GM12878 (cell line): ENCODE data around the gene LHB. TPM values are rescaled to one million over a fixed set of nuclear protein-coding genes. Genes with fewer than 3 reads are reported as not detected.

Experiments used
- ATAC-seq: fragments of 200-7000 bp; cut with Tn5 transposase; 3 replicates; pipeline ENCODE4 v1.9.1; 2020; ENCODE audit warnings: mild to moderate bottlenecking, moderate library complexity
- BruUV-seq: library from RNA; stranded (reverse); fragments of 400-500 nt; replicated peaks from 2 replicates; lab custom pipeline; 2021; lab: Mats Ljungman, UMichigan
- CTCF ChIA-PET: fragments of 300-600 bp; sonication (Branson Sonifier 250); formaldehyde crosslinking; extraction: SDS; loops from one replicate; lab custom pipeline; 2021; ENCODE audit warnings: inconsistent platforms; lab: Yijun Ruan, JAX
- POLR2A ChIA-PET: fragments of 350-600 bp; formaldehyde crosslinking; extraction: SDS; loops from one replicate; lab custom pipeline; 2021; ENCODE audit warnings: inconsistent platforms; lab: Charles Lee
- RAD21 ChIA-PET: fragments of 300-600 bp; sonication (Branson Sonifier 250); formaldehyde crosslinking; loops from one replicate; lab custom pipeline; 2023; ENCODE audit warnings: antibody characterized with exemption; ENCODE audit not compliant: unreplicated experiment; lab: Charles Lee
- SMC1A ChIA-PET: fragments of 300-600 bp; sonication (Branson Sonifier 250); formaldehyde crosslinking; loops from one replicate; lab custom pipeline; 2023; ENCODE audit not compliant: unreplicated experiment, uncharacterized antibody; lab: Charles Lee
- DNase-seq: peaks from one replicate; pipeline ENCODE4 v3.0.0-alpha.2; 2011; ENCODE audit warnings: low read depth, low spot score
- FAIRE-seq: peaks from 3 replicates; lab custom pipeline; 2011; peaks lifted over from hg19 to GRCh38; lab: Jason Lieb, UNC
- H2AFZ ChIP-seq: 2 replicates; pipeline ENCODE4 v1.6.0; 2011; ENCODE audit warnings: low read depth, low read length, control low read depth; ENCODE audit not compliant: control insufficient read depth
- H3K27ac ChIP-seq: 2 replicates; pipeline ENCODE4 v1.5.1; 2011; ENCODE audit warnings: control low read depth; ENCODE audit not compliant: control insufficient read depth, insufficient read depth
- H3K27me3 ChIP-seq, 2 experiments: replicated peaks in 1 of 2; 2 replicates each; pipeline versions ENCODE4 v1.6.0 to v1.6.1; 2011; ENCODE audit warnings: low read length in 1 of 2; ENCODE audit not compliant: control insufficient read depth in 2 of 2, insufficient read depth in 2 of 2
- H3K36me3 ChIP-seq, 2 experiments: 2 replicates each; pipeline ENCODE4 v1.5.1; 2011; ENCODE audit warnings: low read length in 1 of 2; ENCODE audit not compliant: control insufficient read depth in 2 of 2, insufficient read depth in 2 of 2
- H3K4me1 ChIP-seq: 2 replicates; pipeline ENCODE4 v1.6.1; 2011; ENCODE audit warnings: mild to moderate bottlenecking, low read length, moderate library complexity, mixed read lengths; ENCODE audit not compliant: control insufficient read depth, insufficient read depth
- H3K4me2 ChIP-seq: 2 replicates; pipeline ENCODE4 v1.6.0; 2011; ENCODE audit warnings: control low read depth; ENCODE audit not compliant: control insufficient read depth, insufficient read depth
- H3K4me3 ChIP-seq: fragments of 200-600 bp; sonication (generic); 2 replicates; pipeline ENCODE4 v1.5.1; 2016
- H3K79me2 ChIP-seq: 2 replicates; pipeline ENCODE4 v1.6.0; 2011; ENCODE audit warnings: low read length; ENCODE audit not compliant: control insufficient read depth, insufficient read depth
- H3K9ac ChIP-seq: 2 replicates; pipeline ENCODE4 v1.8.0; 2011; ENCODE audit warnings: low read length, control low read depth, mixed read lengths; ENCODE audit not compliant: control insufficient read depth, insufficient read depth
- H3K9me3 ChIP-seq: replicated peaks from 3 replicates; pipeline ENCODE4 v1.5.1; 2011; ENCODE audit warnings: mild to moderate bottlenecking, low read length; ENCODE audit not compliant: control insufficient read depth, insufficient read depth
- H4K20me1 ChIP-seq: 2 replicates; pipeline ENCODE4 v1.6.0; 2011; ENCODE audit not compliant: control insufficient read depth, insufficient read depth
- BACH1 ChIP-seq: fragments of 450-650 bp; IDR thresholded peaks from 2 replicates; pipeline ENCODE4 v1.6.1; 2017; ENCODE audit warnings: mild to moderate bottlenecking, borderline replicate concordance
- CBX3 ChIP-seq: fragments of 200-600 bp; sonication (generic); IDR thresholded peaks from 2 replicates; pipeline ENCODE4 v1.6.1; 2016; ENCODE audit warnings: low read depth, borderline replicate concordance
- CBX5 ChIP-seq: sonication (generic); IDR thresholded peaks from 2 replicates; pipeline ENCODE4 v1.6.1; 2016; ENCODE audit warnings: low read depth, moderate library complexity, mild to moderate bottlenecking, inconsistent platforms
- GATAD2B ChIP-seq: fragments of 450-650 bp; conservative IDR thresholded peaks from 2 replicates; pipeline ENCODE4 v1.6.1; 2017; ENCODE audit warnings: low read depth, mild to moderate bottlenecking, moderate library complexity
- HDAC2 ChIP-seq: fragments of 200-600 bp; sonication (generic); IDR thresholded peaks from 2 replicates; pipeline ENCODE4 v1.6.1; 2017
- IKZF1 ChIP-seq: fragments of 450-650 bp; conservative IDR thresholded peaks from 2 replicates; pipeline ENCODE4 v1.6.1; 2017; ENCODE audit warnings: antibody characterized with exemption, mild to moderate bottlenecking
- MXI1 ChIP-seq: fragments of 150-350 bp; IDR thresholded peaks from 2 replicates; pipeline ENCODE4 v1.6.1; 2011; ENCODE audit warnings: low read depth, mild to moderate bottlenecking, inconsistent platforms, low read length, improper control_type of control experiment
- SPI1 ChIP-seq: IDR thresholded peaks from 2 replicates; pipeline ENCODE4 v1.6.1; 2011; ENCODE audit warnings: low read depth, mild to moderate bottlenecking, low read length, moderate library complexity, borderline replicate concordance; ENCODE audit not compliant: insufficient read depth
- SRF ChIP-seq, 2 experiments: IDR thresholded peaks; 2 replicates each; pipeline ENCODE4 v1.6.1; 2011; ENCODE audit warnings: low read depth in 2 of 2, low read length in 2 of 2, mild to moderate bottlenecking in 1 of 2, moderate library complexity in 1 of 2
- YBX1 ChIP-seq: fragments of 450-650 bp; IDR thresholded peaks from 2 replicates; pipeline ENCODE4 v1.6.1; 2016; ENCODE audit warnings: antibody characterized with exemption
- ZNF384 ChIP-seq: IDR thresholded peaks from 2 replicates; pipeline ENCODE4 v1.6.1; 2012; ENCODE audit warnings: low read depth, mild to moderate bottlenecking, low read length, improper control_type of control experiment, borderline replicate concordance
- WGBS: methylation state at CpG from one replicate; pipeline ENCODE4 v1.1.6; 2016; ENCODE audit warnings: low lambda C conversion rate; ENCODE audit not compliant: insufficient replicate concordance, insufficient coverage; ENCODE audit errors: missing lambda C conversion rate; 5-methylcytosine and 5-hydroxymethylcytosine counted together
- in situ Hi-C: fragments of 300-500 bp; cut with MboI; formaldehyde crosslinking; loops from 9 replicates; pipeline ENCODE4 v1.14.3; 2018; ENCODE audit warnings: mixed read lengths
- intact Hi-C: fragments of 100-400 bp; cut with micrococcal nuclease; formaldehyde crosslinking; loops from one replicate; pipeline ENCODE4 v1.14.2; 2022; ENCODE audit not compliant: unreplicated experiment
- polyA plus RNA-seq, 11 experiments: library from polyadenylated mRNA; depleted of rRNA in 4 of 11; unstranded in 6 of 11; stranded (reverse) in 5 of 11; fragments of >200 nt; fragmentation: Nextera tagmentation in 4 of 11; fragmentation: Illumina TruSeq in 1 of 11; extraction: Ambion mirVana in 4 of 11; extraction: Trizol in 1 of 11; gene quantifications; 1 replicate in 1 of 11; 2 replicates in 10 of 11; pipeline versions ENCODE4 v1.2.1 to v1.2.3, GENCODE V29; 2011 to 2016; ENCODE audit warnings: inconsistent platforms in 2 of 11, missing spikeins in 2 of 11, low read depth in 1 of 11
- total RNA-seq, 4 experiments: library from RNA; depleted of rRNA in 3 of 4; stranded (reverse); fragments of >200 nt in 3 of 4; fragmentation: Illumina TruSeq in 1 of 4; extraction: Trizol in 1 of 4; gene quantifications; 2 replicates each; pipeline versions ENCODE4 v1.2.1 to v1.2.3, GENCODE V29; 2013 to 2021
- TF ChIP-seq, protein P1 (sequence below): fragments of 450-650 bp; IDR thresholded peaks from 2 replicates; pipeline ENCODE4 v1.6.1; 2016; ENCODE audit warnings: mild to moderate bottlenecking, moderate library complexity, borderline replicate concordance
- TF ChIP-seq, protein P2 (sequence below): fragments of 450-650 bp; IDR thresholded peaks from 2 replicates; pipeline ENCODE4 v1.6.1; 2017; ENCODE audit warnings: mild to moderate bottlenecking, moderate library complexity
- TF ChIP-seq, protein P3 (sequence below): fragments of 450-650 bp; formaldehyde crosslinking; IDR thresholded peaks from 2 replicates; pipeline ENCODE4 v1.5.0; 2022; ENCODE audit warnings: mild to moderate bottlenecking, missing genetic modification characterization

The LHB gene
- total and polyA plus RNA-seq, 10 of the 15 experiments (the other 5 are each of a cell fraction or from before 2014, with no cell fraction given) = 0.20 to 0.72 (median 0.46) TPM; not detected in 5

DNA sequence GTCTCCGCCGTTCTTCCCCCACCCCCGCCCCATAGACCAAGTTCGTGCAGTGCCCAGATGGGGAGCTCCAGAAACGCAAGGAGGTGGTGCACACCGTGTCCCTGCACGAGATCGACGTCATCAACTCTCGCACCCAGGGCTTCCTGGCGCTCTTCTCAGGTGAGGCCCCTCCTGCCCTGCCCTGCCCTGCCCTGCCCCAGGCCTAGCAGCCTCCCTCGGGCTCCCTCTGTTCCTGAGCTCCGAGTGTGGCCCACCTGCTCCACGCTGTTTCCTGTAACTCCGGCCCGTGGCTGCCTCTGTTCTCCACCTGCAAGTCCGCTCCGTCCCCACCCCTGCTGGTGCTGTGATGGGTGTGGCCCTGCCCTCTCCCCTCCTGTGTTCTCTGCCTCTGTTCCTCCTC is 6.4 kb downstream of the LHB start:
- no peak for FAIRE-seq
- no peaks in the 10 kb centered on the region for H3K79me2 ChIP-seq
- ChIA-PET SMC1A (no interaction called here), RAD21 (no interaction called here), POLR2A (no interaction called here), CTCF (no interaction called here)
- no peak overlapping the region for H3K4me3 ChIP-seq
- H4K20me1 ChIP-seq = no peaks in the 10 kb centered on the region
- H3K9me3 ChIP-seq = no peaks in the 10 kb centered on the region
- 87% methylated on average over 18 of the region's 18 CpGs for WGBS
- H2AFZ ChIP-seq = no peak overlapping the region
- H3K36me3 ChIP-seq = peaks cover 14 to 25% of the 10 kb centered on the region in 2 experiments
- no peak overlapping the region for H3K4me2 ChIP-seq
- intact Hi-C loops = no loop called here
- in situ Hi-C loops = no loop called here
- no peaks in the 10 kb centered on the region for H3K4me1 ChIP-seq
- DNase-seq = no peak
- no TSS peak for BruUV-seq
- H3K27ac ChIP-seq = no peak overlapping the region
- ATAC-seq = no peak
- no peak overlapping the region for H3K9ac ChIP-seq
- H3K27me3 ChIP-seq = no peaks in the 10 kb centered on the region
- TF ChIP-seq CBX3 (no peak), BACH1 (no peak), IKZF1 (no peak), SRF (IDR thresholded peaks at IDR 0.05; ENCODE audit: low read depth in 2 of 2, low read length in 2 of 2) (no peak), SPI1 (no peak), MXI1 (no peak), YBX1 (no peak), HDAC2 (no peak), ZNF384 (no peak), CBX5 (no peak), GATAD2B (no peak)
- TF ChIP-seq, protein P1, sequence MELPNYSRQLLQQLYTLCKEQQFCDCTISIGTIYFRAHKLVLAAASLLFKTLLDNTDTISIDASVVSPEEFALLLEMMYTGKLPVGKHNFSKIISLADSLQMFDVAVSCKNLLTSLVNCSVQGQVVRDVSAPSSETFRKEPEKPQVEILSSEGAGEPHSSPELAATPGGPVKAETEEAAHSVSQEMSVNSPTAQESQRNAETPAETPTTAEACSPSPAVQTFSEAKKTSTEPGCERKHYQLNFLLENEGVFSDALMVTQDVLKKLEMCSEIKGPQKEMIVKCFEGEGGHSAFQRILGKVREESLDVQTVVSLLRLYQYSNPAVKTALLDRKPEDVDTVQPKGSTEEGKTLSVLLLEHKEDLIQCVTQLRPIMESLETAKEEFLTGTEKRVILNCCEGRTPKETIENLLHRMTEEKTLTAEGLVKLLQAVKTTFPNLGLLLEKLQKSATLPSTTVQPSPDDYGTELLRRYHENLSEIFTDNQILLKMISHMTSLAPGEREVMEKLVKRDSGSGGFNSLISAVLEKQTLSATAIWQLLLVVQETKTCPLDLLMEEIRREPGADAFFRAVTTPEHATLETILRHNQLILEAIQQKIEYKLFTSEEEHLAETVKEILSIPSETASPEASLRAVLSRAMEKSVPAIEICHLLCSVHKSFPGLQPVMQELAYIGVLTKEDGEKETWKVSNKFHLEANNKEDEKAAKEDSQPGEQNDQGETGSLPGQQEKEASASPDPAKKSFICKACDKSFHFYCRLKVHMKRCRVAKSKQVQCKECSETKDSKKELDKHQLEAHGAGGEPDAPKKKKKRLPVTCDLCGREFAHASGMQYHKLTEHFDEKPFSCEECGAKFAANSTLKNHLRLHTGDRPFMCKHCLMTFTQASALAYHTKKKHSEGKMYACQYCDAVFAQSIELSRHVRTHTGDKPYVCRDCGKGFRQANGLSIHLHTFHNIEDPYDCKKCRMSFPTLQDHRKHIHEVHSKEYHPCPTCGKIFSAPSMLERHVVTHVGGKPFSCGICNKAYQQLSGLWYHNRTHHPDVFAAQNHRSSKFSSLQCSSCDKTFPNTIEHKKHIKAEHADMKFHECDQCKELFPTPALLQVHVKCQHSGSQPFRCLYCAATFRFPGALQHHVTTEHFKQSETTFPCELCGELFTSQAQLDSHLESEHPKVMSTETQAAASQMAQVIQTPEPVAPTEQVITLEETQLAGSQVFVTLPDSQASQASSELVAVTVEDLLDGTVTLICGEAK = no peak
- TF ChIP-seq, protein P2, sequence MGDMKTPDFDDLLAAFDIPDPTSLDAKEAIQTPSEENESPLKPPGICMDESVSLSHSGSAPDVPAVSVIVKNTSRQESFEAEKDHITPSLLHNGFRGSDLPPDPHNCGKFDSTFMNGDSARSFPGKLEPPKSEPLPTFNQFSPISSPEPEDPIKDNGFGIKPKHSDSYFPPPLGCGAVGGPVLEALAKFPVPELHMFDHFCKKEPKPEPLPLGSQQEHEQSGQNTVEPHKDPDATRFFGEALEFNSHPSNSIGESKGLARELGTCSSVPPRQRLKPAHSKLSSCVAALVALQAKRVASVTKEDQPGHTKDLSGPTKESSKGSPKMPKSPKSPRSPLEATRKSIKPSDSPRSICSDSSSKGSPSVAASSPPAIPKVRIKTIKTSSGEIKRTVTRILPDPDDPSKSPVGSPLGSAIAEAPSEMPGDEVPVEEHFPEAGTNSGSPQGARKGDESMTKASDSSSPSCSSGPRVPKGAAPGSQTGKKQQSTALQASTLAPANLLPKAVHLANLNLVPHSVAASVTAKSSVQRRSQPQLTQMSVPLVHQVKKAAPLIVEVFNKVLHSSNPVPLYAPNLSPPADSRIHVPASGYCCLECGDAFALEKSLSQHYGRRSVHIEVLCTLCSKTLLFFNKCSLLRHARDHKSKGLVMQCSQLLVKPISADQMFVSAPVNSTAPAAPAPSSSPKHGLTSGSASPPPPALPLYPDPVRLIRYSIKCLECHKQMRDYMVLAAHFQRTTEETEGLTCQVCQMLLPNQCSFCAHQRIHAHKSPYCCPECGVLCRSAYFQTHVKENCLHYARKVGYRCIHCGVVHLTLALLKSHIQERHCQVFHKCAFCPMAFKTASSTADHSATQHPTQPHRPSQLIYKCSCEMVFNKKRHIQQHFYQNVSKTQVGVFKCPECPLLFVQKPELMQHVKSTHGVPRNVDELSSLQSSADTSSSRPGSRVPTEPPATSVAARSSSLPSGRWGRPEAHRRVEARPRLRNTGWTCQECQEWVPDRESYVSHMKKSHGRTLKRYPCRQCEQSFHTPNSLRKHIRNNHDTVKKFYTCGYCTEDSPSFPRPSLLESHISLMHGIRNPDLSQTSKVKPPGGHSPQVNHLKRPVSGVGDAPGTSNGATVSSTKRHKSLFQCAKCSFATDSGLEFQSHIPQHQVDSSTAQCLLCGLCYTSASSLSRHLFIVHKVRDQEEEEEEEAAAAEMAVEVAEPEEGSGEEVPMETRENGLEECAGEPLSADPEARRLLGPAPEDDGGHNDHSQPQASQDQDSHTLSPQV = no peak
- TF ChIP-seq, protein P3, sequence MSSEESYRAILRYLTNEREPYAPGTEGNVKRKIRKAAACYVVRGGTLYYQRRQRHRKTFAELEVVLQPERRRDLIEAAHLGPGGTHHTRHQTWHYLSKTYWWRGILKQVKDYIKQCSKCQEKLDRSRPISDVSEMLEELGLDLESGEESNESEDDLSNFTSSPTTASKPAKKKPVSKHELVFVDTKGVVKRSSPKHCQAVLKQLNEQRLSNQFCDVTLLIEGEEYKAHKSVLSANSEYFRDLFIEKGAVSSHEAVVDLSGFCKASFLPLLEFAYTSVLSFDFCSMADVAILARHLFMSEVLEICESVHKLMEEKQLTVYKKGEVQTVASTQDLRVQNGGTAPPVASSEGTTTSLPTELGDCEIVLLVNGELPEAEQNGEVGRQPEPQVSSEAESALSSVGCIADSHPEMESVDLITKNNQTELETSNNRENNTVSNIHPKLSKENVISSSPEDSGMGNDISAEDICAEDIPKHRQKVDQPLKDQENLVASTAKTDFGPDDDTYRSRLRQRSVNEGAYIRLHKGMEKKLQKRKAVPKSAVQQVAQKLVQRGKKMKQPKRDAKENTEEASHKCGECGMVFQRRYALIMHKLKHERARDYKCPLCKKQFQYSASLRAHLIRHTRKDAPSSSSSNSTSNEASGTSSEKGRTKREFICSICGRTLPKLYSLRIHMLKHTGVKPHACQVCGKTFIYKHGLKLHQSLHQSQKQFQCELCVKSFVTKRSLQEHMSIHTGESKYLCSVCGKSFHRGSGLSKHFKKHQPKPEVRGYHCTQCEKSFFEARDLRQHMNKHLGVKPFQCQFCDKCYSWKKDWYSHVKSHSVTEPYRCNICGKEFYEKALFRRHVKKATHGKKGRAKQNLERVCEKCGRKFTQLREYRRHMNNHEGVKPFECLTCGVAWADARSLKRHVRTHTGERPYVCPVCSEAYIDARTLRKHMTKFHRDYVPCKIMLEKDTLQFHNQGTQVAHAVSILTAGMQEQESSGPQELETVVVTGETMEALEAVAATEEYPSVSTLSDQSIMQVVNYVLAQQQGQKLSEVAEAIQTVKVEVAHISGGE = no peak
